Muscle of back (tissue), 11 donors: ENCODE results near the gene PIGC. TPM values are rescaled to one million over a fixed set of nuclear protein-coding genes. Genes with fewer than 3 reads are reported as not detected.

Source experiments
- DNase-seq, 3 donors: peaks; one replicate each; pipeline versions ENCODE4 v3.0.0 to v3.0.0-alpha.2; 2013
- polyA plus RNA-seq, 10 donors: library from polyadenylated mRNA; unstranded; fragments of 120-200 nt; gene quantifications; one replicate each; pipeline ENCODE4 v1.2.1, GENCODE V29; 2013; ENCODE audit not compliant: insufficient read length in 10 of 10

Gene PIGC
- polyA plus RNA-seq, 10 donors = 22.2 to 30.5 (median 26.6) TPM

GRCh38 chr1:172469717-172470116 is 25.8 kb upstream of the PIGC start:
- no peak for DNase-seq

DNA sequence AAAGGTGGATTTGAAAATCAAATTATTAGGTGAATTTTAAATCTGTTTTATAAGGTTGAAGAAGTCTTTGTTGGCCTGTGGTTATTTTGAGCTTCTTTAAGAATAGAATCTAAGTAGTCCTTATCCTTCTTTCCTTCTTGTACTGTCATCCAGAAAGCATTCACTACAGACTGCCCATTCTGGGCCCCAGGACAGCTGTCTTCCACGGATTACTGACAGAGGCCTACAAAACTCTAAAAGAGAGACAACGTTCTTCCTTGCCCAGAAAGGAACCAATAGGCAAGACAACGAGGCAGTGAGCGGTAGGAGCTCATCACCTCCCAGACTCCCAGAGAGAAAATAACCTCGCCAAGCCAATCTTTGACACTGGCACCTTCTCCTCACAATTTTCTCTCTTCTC is 24.4 kb upstream of the PIGC start:
- no peak for DNase-seq

DNA sequence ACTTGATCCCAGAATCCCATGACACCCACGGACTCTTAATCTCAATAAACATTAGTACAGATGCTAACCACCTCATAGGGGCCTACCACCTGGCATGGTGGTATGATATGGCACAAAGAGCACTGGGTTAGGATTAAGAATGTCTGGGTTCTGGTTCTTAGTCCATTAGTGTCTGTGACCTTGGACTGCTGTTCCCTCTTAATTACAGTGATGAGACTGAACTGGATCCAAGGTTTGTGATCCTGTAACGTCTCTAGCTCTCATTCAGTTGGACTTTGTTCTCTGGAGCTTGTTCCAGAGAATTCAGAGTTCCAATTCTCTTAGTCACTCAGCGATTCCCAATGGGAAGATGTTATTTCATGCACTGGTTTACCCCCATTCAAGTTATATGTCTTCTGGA is 23.6 kb upstream of the PIGC start:
- DNase-seq = no peak

GRCh38 chr1:172466795-172467407 is 23.0 kb upstream of the PIGC start:
- DNase-seq = no peak

- DNase-seq = peak in 1 of 3 donors; percentile 42
Measured at GRCh38 chr1:172465617-172466016, 21.7 kb upstream of the PIGC start.

DNA sequence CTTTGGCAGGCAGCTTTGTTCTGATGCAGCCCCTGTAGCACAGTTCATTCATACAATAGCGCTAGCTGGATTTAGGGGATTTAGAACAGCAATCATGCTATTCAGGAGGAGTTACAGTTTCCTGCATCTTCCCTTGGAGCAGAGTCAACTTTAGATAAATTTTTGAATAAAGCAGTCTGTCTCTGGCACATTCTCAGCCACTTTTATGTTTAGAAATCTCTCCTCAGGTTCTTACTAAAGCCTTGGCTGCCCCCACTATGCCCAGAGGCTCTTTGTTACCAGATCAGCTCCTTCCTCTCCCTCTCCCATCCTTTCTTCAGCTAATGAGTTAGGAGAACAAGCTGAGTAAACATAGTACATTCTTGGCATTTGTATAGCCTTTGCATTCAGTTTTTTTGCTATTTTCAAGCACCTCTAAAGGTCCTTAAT is 17.0 kb upstream of the PIGC start:
- DNase-seq = no peak

GRCh38 chr1:172460177-172460576 is 16.3 kb upstream of the PIGC start:
- DNase-seq = no peak

DNA sequence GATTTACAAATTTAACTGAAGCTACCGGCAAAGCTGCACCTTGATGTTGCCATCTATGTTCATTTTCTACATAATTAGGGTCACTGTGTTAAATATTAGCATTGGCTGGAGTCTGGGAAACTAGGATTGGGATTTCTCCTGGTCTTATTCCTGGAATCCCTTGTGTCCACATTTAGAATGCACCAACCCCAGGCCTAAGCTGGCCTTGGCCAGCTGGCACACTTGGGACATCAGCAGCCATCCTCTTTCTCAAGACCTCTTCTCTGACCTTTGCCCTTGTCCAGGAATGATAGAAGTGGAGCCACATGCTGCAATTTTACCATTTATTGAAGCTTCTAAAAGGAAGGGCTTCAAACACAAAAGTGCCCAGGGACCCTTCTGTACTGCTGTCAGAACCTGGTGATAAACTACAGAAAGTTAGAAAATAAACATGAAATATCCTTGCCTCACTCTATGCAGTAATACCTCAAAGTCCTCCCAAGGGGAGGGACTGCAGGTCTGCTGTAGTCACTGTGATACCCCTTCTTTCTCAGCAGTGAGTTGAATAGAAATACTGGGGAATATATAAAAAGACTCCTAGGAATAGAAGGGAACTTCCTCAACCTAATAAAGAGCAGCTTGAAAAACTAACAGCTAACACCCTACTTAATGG is 13.7 kb upstream of the PIGC start:
- no peak for DNase-seq

- no peak for DNase-seq
Measured at GRCh38 chr1:172456344-172456769, 12.5 kb upstream of the PIGC start.

GRCh38 chr1:172455451-172455850 is 11.6 kb upstream of the PIGC start:
- DNase-seq = no peak

DNA sequence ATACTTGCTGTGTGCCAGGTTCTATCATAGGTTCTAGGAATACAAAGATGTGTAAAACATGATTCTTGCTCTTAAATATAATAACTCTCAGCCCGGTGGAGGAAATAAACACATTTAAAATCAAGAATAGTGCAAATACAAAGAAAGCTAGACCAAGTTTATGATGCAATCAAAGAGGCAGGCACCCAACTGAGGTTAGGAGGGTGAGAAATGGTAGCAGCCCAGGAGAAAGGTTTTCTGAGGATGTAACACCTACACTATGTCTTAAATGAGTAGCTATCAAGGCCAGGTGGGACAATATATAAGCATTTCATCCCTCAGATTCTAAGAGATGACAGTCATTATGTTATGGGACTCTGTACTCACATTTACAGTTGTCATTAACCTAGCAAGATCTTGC is 9.7 kb upstream of the PIGC start:
- DNase-seq = no peak

- DNase-seq = no peak
Measured at GRCh38 chr1:172453153-172453545, 9.3 kb upstream of the PIGC start.

DNA sequence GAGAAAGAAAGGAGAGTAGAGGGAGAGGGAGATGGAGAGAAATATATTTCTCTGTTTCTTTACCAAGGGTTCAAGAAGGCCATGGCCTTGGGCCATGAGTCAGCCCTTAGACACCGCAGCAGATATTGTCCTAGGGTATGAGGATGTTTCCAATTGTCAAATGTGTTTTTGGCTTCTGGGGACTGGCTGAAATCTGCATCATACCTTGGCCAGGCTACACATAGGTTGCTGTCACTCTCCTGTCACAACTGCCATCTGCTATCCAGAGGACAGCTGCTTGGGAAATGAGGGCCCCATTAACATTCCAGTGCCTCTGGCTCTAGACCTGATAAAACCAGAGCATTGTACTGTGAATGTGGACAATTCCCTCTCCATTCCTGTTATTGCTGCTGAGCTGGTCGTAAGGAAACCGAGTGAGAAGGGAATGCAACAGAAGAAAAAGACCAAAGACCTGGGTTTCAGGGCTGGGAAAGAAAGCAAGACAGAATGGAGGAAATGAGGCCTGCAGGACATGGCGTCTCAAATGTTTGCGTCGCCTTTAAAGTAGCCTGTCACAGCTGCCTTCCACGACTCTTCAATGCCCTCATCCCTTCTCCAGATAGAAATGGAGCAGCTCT is 8.8 kb upstream of the PIGC start:
- peak; percentile 36 to 57 (median 39) for DNase-seq

GRCh38 chr1:172451002-172451443 is 7.2 kb upstream of the PIGC start:
- no peak for DNase-seq

DNA sequence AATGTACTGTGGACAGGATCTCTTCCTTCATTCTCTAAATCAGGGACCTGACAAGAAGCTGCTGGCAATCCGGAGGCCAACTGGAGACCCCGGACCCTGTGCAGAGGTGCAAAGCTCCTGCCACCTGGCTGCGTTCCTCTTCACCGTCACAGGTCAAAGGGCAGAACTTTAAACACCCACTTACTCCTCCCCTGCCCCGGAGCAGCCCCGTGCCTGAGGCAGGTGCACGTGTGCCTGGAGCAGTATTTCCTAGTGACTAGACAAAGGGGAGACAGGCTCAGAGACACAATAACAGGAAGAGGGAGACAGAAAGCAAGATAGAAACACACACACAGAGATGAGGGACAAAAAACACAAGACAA is 6.6 kb upstream of the PIGC start:
- no peak for DNase-seq

DNA sequence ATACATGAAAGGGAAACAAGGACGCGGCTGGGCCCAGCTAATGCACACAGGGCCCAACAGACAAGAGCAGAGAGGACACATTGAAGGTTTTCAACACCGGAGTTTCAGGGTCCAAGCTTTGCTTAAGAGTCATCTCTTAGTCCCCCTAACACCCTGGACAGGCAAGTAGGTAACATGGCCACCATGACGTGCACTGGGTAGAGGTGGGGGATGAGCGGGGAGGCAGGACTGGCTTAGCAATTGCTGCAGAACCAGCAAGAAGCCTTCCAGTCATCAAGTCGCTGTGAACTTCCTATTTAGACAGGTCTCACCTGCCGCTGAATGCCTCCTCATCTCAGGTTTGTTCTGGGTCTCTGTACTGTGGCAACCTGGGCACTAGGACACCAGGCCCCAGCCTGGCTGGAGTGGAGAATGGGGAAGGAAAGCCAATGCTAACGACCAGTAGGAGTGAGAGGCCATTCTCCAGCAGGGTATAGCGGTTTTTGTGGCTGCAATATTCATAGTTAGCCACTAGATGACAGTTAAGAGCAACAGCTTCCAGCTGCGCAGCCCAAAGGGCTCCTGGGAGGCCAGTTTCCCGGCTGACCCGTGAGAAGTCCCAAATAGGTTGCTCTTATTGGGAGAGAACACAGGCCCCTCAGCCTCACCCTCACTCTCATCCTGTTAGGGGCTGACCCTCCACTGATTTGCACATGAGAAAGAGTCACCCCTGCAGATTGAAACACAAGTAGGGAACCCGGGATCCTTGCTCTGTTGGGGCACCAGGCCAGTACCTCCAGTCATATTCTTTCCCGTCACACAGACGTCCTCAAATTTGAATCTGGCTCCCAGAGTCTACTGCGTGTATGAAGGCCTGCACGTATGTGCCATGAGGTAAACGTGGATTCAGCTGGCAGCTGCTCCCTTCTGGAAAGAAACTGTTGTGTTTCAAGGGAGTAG is 6.0 kb upstream of the PIGC start:
- peak; percentile 42 to 84 (median 65) for DNase-seq

DNA sequence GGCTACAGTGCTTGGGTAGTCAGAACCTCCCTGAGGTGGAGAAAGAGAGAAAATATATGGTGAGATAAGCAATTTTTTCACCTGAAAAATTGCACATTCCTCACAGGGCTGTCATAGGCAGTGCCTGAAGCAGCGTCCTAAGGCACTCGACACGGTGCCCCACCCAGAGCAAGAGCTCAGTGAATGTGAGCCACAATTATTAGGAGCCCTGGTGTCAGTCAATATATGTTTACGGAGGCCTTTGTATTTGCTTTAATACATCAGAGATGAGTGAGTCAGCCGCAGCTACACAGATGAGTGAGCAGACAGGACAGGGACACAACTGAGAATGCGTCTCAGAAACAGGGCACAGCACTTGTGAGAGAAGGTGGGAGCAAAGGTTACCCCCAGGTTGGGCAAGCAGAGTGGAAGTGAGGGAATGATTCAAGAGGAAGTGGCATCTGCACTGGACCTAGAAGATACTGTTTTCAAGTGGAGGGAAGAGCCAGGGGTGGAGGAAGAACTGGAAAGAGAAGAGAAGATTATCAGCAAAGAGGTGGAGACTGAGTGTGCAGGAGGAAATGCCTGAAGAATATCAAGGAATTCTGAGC is 5.2 kb upstream of the PIGC start:
- DNase-seq = no peak

DNA sequence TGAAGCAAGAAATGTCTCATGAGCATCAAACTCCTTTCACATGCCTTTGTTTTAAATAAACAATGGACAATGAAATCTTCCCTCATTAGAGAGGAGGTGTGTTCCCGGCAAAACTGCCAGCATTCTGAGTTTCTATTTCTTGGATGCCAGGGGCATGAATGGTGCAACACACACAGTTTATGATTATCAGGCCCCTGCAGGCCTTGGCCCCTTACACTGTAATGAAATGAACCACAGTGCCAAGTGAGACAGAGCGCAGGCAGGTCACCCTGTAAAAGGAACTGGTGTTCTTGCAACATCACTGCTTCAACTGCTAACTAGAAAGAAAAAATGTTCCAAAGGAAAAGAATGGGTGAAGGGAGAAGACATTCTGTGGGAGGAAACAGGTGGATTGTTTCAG is 3.8 kb upstream of the PIGC start:
- DNase-seq = no peak

DNA sequence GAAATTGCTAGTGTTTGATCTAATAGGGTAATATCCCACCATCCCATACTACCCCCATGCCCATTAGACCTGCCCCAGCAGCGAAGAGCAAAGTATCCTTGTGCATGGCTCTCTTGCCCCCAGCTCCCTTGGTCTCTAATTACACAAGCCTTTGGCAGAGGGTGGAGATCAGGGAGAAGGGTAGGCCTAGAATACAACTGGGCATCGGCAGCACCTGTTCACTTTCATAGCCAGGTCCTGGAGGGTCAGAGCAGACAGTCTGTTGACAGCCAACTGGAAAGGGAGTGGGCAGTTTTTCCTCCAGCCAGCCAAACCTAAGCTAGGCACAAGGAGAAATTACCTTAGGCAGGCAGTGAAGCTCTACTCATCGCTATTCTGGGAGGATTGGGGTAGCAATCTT is 2.7 kb upstream of the PIGC start:
- DNase-seq = no peak

DNA sequence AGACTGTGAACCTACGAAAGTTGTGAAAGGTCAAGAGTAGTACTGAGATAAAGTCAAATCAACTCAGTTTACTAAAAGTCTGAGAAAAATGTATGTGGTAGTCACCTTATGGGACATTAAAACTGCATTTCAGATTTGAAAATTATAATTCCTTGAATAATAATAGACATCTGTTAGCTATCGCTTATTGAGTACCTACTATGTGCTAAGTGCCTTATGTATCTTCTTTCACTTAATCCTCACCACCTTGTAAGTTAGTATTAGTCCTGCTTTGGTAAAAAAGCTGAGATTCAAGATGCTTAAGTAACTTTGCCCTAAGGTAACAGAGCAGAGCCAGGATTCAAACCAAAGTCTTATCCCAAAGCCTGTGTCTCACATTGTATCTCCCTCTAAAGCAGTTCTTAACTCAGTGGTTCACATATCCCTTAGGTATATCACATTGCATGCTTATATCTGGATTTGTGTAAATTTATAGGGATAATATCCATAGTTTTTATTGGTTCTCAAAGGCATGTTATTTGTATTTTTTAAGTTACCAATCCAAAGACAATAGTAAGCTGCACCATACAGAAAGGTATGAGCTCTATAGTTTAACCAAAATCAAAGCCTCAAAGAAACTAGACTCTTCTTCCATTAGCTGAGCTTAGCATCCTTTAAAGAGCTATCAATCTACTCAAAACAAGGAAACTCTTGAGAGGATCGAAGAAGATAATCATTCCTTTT is 865 bp downstream of the PIGC start:
- DNase-seq = no peak

DNA sequence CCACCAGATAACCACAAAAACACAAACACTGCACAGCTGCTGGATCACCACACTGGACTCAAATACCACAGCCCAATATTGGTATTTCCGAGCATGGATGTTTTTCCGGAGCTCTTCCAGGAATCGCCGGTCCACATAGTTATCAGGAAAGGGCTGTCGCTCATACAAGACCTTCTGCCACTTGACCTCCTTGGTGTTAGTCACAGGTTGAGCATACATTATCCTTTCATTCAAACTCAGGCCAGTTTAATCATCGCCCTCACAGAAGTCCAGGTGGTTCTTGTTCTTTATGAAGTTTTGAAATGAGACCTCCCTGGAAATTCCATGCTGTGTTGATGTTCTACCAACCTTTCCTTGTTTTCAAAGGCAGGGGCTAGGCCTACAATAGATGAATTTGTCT is 1.5 kb downstream of the PIGC start:
- no peak for DNase-seq
